HG03066 (cell line): Measurements from ENCODE around the gene ARHGAP15.

Experiments
- ATAC-seq: cut with Tn5 transposase; IDR thresholded peaks from one replicate; pipeline ENCODE4 v1.9.1; 2021; ENCODE audit warnings: low read depth; ENCODE audit not compliant: unreplicated experiment

The ARHGAP15 gene

DNA sequence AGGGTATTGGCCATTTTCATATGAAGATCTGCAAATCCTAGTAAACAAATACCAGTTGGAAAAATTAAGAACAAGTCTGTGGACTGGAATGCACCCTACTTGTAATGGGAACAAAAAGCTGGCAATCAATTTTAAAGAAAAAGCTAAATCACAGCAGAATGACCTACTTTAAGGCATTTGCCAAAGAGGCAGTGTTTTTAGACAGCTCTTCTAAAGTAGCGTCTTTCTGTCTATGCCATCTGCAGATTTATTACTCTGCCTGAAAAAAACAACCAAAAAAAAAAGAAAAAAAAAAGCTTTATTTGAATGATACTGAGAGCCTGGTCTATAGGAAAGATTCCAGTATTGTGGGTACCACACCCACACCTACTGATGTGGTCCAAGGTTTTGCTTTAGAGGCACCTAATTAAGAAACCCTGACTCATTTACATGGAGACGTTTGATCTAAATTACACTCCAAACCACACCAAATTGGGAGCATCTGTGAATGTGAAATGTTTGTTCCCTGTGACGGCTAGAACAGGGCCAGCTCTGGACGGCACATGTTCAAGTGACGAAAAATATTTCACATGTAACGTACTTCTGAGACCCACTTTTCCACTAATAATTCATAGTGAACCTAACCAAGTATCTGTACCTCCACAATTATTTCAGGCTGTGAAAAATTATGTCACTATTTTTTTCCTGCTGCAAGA, 597.1 kb downstream of the ARHGAP15 start:
- no peak for ATAC-seq

DNA sequence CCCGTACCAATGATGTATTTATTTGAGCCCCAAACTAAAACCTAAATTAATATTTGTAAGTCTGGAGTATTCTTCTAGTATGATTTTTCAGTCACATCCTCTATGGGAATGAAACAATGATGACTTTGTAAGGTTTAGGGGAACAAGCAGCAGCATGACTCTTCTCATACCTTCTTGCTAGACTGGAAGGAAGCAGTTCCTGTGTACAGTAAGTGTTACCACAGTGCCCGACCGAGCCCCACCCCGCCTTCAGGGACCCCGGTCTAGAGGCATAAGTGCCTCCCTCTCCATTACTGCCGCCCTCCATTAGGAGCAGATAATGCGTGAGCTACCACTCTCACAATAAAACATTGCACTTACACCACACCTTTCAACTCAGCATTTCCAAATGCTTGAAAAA, 599.3 kb downstream of the ARHGAP15 start:
- ATAC-seq, result no peak

DNA sequence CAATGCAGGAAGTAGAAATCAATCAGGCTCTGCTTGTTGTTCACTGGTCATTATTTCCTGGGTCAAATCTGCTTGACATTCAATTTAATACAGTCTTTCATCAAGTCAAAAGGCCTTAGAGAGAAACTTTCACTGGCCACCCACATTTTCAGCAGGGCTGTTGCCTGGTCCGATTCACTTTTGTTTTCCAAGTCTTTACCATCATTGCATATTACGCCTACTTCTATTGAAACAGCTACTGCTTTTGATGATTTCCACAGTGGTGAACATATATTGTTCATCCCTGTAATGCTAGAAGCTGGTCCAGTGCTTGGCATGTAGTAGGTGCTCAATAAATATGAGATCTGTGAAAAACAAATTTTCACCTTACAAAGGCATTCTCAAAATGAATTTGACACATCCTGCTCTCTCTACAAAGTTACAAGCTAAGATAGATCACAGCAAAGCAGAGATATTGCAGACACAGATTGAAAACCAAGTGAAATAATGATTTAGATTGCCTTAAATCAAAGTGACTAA, 600.1 kb downstream of the ARHGAP15 start:
- ATAC-seq, result no peak

- peak; percentile 81 for ATAC-seq
Measured at GRCh38 chr2:143730155-143730952, 601.1 kb downstream of the ARHGAP15 start.

DNA sequence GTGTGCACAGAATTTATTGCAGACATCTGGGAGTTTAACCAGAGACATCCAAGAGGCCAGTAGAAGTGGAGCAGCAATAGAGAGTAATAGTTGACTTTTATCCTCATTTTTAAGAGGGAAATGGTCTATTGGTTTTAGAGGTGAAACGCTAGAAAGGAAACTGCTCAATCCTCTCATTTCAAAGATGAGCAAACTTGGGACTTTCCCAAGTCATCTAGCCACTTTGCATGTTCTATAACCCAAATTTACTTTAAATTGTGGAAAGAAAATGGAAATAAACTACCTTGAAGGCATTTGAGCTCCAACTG, 601.7 kb downstream of the ARHGAP15 start:
- ATAC-seq, result peak; percentile 44

DNA sequence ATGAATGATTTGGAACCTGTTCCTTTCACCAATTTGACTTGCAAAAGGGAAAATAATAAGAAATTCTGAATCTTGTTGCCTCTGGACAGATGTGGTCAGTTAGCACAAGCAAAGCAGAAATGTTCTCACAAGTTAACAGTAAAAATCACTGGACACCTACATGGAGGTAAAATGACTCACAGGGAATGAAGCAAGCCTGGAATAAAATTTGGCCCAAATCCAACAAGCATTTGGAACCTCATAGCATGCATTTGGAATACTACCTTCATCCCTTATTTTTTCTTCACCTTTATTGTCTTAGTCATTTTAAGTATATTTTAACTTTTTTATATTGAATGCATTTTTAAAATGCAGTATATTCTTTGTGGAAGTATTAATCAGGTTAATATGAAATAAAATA, 602.9 kb downstream of the ARHGAP15 start:
- no peak for ATAC-seq

DNA sequence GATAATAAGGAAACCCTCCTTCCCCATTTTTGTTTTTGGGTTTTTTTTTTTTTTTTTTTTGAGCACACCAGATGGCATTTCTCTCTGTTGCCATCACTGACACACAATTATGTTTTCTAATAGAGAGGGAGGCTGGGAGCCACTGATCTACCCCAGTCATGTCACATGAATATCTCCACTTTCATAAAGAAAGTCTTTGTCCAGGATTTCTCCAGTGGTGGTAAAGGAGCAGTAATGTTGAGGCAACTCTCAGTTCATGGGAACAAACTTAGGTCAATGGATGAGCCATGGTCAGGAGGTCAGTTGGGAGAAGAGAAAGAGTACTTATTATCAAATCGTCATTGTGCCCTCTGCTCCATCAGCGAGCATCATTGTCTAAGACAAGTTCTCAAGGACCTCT, 603.7 kb downstream of the ARHGAP15 start:
- ATAC-seq, result no peak

GRCh38 chr2:143734507-143734906, 605.3 kb downstream of the ARHGAP15 start:
- ATAC-seq, result no peak

- ATAC-seq, result no peak
Measured at GRCh38 chr2:143736904-143737303, 607.7 kb downstream of the ARHGAP15 start.

GRCh38 chr2:143740431-143740830, 611.2 kb downstream of the ARHGAP15 start:
- ATAC-seq, result no peak

- no peak for ATAC-seq
Measured at GRCh38 chr2:143741205-143741604, 612.0 kb downstream of the ARHGAP15 start.

GRCh38 chr2:143742581-143742980, 613.4 kb downstream of the ARHGAP15 start:
- ATAC-seq, result no peak

DNA sequence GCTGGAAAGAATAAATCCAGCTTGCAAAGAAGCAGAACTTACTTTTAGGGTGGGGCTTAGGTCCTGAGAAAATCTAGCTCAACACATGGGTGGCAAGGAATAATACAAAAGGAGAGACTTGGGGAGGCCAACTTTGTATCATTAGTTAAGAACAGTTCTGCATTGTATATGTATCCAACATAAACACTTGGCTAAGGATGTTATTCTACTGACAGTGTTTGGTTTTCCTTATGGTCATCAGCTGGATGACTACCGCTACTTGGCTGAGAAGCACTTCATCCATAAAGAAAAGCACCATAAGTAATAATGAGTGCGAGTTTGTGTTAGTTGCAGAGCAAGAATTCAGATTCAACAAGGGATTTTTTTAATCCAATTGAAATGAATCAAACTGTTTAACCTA, 614.9 kb downstream of the ARHGAP15 start:
- ATAC-seq, result no peak

DNA sequence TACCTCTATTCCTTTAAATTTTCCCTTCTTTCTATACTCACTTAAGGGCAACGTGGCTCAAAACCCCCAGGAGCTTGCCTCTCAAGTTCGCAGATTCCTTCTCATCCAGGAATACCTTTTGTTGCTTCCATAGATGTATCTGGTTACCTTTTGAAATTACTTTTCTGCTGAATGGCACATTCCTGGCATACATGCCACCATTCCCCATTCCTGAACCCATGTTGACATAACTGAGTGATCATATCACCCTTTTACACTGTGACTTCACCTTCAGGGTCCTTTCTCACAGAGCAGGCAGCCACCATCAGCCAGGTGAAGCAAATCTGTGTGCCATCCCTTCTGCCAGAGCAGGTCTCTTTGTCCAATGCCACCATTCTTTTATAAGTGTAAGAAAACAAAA, 615.8 kb downstream of the ARHGAP15 start:
- ATAC-seq, result no peak

GRCh38 chr2:143754742-143755141, 625.5 kb downstream of the ARHGAP15 start:
- ATAC-seq, result no peak

- ATAC-seq, result no peak
Measured at GRCh38 chr2:143758629-143759330, 629.6 kb downstream of the ARHGAP15 start.

GRCh38 chr2:143759455-143759854, 630.2 kb downstream of the ARHGAP15 start:
- ATAC-seq, result no peak

DNA sequence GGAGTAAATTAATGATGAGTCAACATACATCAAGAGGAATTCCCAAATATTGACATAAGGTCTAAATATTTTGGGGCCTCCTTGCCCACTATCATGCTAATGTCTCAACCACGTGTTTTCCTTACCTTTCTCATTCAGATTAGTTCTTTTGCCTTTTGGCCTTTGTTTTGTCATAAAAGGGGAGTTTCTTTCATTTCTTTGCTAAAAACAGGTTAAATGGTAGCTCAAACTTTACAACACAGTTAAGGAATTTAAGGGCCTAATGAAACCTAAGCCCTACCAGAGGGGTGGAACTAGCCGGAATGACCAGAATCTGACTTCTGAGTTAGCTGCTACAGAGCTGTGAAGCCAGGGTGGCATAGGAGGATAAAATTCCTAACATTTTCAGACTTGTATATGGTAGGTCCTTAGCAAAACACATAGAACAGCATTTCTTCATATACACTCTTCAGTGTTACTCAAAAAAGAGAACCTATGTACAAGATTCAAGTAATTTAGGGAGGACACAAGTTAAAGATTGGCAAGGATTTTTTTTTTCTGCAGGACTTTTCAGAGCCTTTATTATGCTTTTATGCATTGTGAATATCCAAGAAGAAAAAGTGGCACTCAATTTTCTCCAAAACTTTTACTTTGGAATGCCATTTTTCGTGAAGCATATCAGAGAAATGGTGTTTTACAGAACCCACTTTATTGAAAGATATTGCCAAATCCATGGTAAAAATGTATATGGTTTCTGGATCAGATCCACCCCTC, 633.1 kb downstream of the ARHGAP15 start:
- ATAC-seq, result no peak

GRCh38 chr2:143764261-143764660, 635.0 kb downstream of the ARHGAP15 start:
- ATAC-seq, result no peak

- no peak for ATAC-seq
Measured at GRCh38 chr2:143764706-143765105, 635.5 kb downstream of the ARHGAP15 start.

DNA sequence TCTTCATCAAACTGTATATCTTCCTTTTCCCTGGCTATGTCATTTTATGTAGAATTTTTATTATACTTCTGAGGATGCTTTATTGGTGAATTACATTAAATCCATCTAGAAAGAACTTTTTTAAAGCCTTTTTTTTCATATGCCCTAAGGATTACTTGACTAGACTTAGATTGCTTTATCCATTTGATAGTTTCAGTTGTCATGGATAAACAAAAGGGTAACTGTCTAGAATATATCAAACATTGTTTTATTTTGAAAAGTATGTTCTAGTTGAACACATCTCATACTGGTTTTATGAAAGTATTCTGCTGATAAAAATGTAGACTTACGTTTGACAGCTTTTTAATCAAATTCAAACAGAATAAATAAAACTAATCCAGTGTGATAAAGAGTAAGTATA, 639.8 kb downstream of the ARHGAP15 start:
- no peak for ATAC-seq
